PC-3 (cell line): ENCODE data around the gene NMNAT2. TPM values are rescaled to one million over a fixed set of nuclear protein-coding genes. Genes with fewer than 3 reads are reported as not detected.

ENCODE experiments used
- ATAC-seq: fragments of 200-7000 bp; cut with Tn5 transposase; 2 replicates; pipeline ENCODE4 v1.9.1; 2020; ENCODE audit warnings: mild to moderate bottlenecking, moderate library complexity
- BruUV-seq: library from RNA; stranded (reverse); fragments of 400-500 nt; replicated peaks from 2 replicates; lab custom pipeline; 2021; lab: Mats Ljungman, UMichigan
- CTCF ChIA-PET: fragments of 300-600 bp; sonication (Branson Sonifier 250); formaldehyde crosslinking; loops from one replicate; lab custom pipeline; 2022; ENCODE audit warnings: antibody characterized with exemption; lab: Charles Lee
- POLR2A ChIA-PET: fragments of 300-600 bp; sonication (Branson Sonifier 250); formaldehyde crosslinking; loops from one replicate; lab custom pipeline; 2022; ENCODE audit warnings: antibody characterized with exemption; ENCODE audit not compliant: unreplicated experiment; lab: Charles Lee
- DNase-seq: peaks from one replicate; pipeline ENCODE4 v3.0.0-alpha.2; 2015
- H2AFZ ChIP-seq: fragments of 300-600 bp; sonication (generic); 2 replicates; pipeline ENCODE4 v1.6.0; 2016; ENCODE audit warnings: antibody characterized with exemption, low read length
- H3F3A ChIP-seq: fragments of 300-600 bp; sonication (generic); one replicate; pipeline ENCODE4 v1.6.0; 2017; ENCODE audit warnings: antibody characterized with exemption, low read length, control low read depth, mild to moderate bottlenecking; ENCODE audit not compliant: unreplicated experiment
- H3K27ac ChIP-seq: fragments of 300-600 bp; sonication (generic); 2 replicates; pipeline ENCODE4 v1.5.1; 2016; ENCODE audit warnings: mild to moderate bottlenecking, low read length
- H3K27me3 ChIP-seq: fragments of 300-600 bp; sonication (generic); 2 replicates; pipeline ENCODE4 v1.6.1; 2016; ENCODE audit warnings: low read length, mixed read lengths
- H3K36me3 ChIP-seq: fragments of 300-600 bp; sonication (generic); 2 replicates; pipeline ENCODE4 v1.6.1; 2016; ENCODE audit warnings: low read depth, mixed run types, low read length, mixed read lengths
- H3K4me1 ChIP-seq: fragments of 300-600 bp; sonication (generic); 2 replicates; pipeline ENCODE4 v1.5.1; 2016; ENCODE audit warnings: low read length; ENCODE audit not compliant: insufficient read depth
- H3K4me2 ChIP-seq: fragments of 300-600 bp; sonication (generic); 2 replicates; pipeline ENCODE4 v1.6.0; 2016; ENCODE audit warnings: low read length
- H3K4me3 ChIP-seq: fragments of 300-600 bp; sonication (generic); 2 replicates; pipeline ENCODE4 v1.5.1; 2016; ENCODE audit warnings: mild to moderate bottlenecking, low read length, mixed read lengths
- H3K79me2 ChIP-seq: fragments of 300-600 bp; sonication (generic); 2 replicates; pipeline ENCODE4 v1.6.1; 2017; ENCODE audit warnings: low read length, mixed read lengths
- H3K9ac ChIP-seq: fragments of 300-600 bp; sonication (generic); 2 replicates; pipeline ENCODE4 v1.6.0; 2016; ENCODE audit warnings: mild to moderate bottlenecking, low read length
- H3K9me2 ChIP-seq: fragments of 300-600 bp; sonication (generic); replicated peaks from 2 replicates; pipeline ENCODE4 v1.6.1; 2016; ENCODE audit warnings: mixed run types, low read length, mixed read lengths
- H3K9me3 ChIP-seq: fragments of 300-600 bp; sonication (generic); 2 replicates; pipeline ENCODE4 v1.6.1; 2016; ENCODE audit warnings: low read length, mixed read lengths
- H4K20me1 ChIP-seq: fragments of 300-600 bp; sonication (generic); 2 replicates; pipeline ENCODE4 v1.6.1; 2016; ENCODE audit warnings: low read length, mixed read lengths
- EZH2 ChIP-seq: fragments of 300-600 bp; sonication (generic); IDR thresholded peaks from one replicate; pipeline ENCODE4 v1.6.1; 2017; ENCODE audit warnings: antibody characterized with exemption, mild to moderate bottlenecking, low read length; ENCODE audit not compliant: unreplicated experiment
- EZH2phosphoT487 ChIP-seq: fragments of 300-600 bp; sonication (generic); IDR thresholded peaks from 2 replicates; pipeline ENCODE4 v1.6.1; 2018; ENCODE audit warnings: mild to moderate bottlenecking, antibody characterized with exemption, low read length, borderline replicate concordance
- intact Hi-C: fragments of 100-400 bp; cut with micrococcal nuclease; formaldehyde crosslinking; loops from 2 replicates; pipeline ENCODE4 v1.9.0; 2023
- total RNA-seq: library from RNA; depleted of rRNA; stranded (reverse); fragments of >200 nt; gene quantifications from 2 replicates; pipeline ENCODE4 v1.2.3, GENCODE V29; 2014
- TF ChIP-seq, protein P1 (sequence below): fragments of 300-600 bp; sonication (generic); conservative IDR thresholded peaks from 2 replicates; pipeline ENCODE4 v1.5.1; 2017; ENCODE audit warnings: antibody characterized with exemption, low read depth, mild to moderate bottlenecking, low read length

Gene NMNAT2
- total RNA-seq, 1 experiment from 2014 or later, result 6.0 TPM

DNA sequence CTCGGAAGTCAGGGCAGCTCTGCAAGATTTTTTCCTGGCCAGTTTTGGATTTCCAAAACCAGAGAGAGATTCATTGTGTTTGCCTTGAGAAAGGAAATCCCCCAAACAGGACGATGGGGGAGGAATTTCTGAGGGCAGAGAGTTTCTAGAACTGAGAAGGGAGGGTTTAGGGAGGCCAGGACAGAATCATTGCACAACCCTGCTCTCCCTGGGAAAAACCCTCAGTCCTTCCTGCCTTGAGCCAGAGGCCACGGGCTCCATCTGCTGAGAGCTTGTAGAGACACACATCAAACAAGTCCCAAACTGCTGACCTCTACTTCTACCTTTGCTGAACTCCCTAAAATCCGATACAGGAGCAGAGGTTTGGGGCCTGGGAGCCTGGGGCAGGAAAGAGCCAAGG, 99.7 kb downstream of the NMNAT2 start:
- ATAC-seq, result peak; percentile 91
- Histone ChIP-seq H3K9me3 (no peaks in the 10 kb centered on the region), H3K9me2 (no peaks in the 10 kb centered on the region), H3K9ac (0 out of 2 replicates have a peak overlapping the region, but pooled peaks have one; percentile 22), H3K4me3 (no peak overlapping the region), H2AFZ (no peak overlapping the region), H3K4me1 (peaks cover 27% of the 10 kb centered on the region), H3K4me2 (no peak overlapping the region), H3F3A (no peaks in the 10 kb centered on the region), H3K36me3 (no peaks in the 10 kb centered on the region), H3K27me3 (no peaks in the 10 kb centered on the region), H4K20me1 (no peaks in the 10 kb centered on the region), H3K27ac (peak overlapping the region; percentile 32; the same call in 1 of the 2 replicates), H3K79me2 (no peaks in the 10 kb centered on the region)
- TF ChIP-seq EZH2, result no peak
- TF ChIP-seq, protein P1, sequence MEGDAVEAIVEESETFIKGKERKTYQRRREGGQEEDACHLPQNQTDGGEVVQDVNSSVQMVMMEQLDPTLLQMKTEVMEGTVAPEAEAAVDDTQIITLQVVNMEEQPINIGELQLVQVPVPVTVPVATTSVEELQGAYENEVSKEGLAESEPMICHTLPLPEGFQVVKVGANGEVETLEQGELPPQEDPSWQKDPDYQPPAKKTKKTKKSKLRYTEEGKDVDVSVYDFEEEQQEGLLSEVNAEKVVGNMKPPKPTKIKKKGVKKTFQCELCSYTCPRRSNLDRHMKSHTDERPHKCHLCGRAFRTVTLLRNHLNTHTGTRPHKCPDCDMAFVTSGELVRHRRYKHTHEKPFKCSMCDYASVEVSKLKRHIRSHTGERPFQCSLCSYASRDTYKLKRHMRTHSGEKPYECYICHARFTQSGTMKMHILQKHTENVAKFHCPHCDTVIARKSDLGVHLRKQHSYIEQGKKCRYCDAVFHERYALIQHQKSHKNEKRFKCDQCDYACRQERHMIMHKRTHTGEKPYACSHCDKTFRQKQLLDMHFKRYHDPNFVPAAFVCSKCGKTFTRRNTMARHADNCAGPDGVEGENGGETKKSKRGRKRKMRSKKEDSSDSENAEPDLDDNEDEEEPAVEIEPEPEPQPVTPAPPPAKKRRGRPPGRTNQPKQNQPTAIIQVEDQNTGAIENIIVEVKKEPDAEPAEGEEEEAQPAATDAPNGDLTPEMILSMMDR, result peak; percentile 52
- ChIA-PET POLR2A (interaction anchor here (0.6 kb wide), 1 partner anchor 12 kb away, joined by 3 read pairs; no protein-coding TSS in a partner anchor), CTCF (interaction anchor here (0.6 kb wide), 1 partner anchor 68 kb away, joined by 3 read pairs; no protein-coding TSS in a partner anchor)
- intact Hi-C loops, result loop anchor here (1.0 kb wide), 1 partner anchor 37 kb away; no protein-coding TSS in a partner anchor
- BruUV-seq, result no TSS peak
- peak; percentile 60 for DNase-seq

DNA sequence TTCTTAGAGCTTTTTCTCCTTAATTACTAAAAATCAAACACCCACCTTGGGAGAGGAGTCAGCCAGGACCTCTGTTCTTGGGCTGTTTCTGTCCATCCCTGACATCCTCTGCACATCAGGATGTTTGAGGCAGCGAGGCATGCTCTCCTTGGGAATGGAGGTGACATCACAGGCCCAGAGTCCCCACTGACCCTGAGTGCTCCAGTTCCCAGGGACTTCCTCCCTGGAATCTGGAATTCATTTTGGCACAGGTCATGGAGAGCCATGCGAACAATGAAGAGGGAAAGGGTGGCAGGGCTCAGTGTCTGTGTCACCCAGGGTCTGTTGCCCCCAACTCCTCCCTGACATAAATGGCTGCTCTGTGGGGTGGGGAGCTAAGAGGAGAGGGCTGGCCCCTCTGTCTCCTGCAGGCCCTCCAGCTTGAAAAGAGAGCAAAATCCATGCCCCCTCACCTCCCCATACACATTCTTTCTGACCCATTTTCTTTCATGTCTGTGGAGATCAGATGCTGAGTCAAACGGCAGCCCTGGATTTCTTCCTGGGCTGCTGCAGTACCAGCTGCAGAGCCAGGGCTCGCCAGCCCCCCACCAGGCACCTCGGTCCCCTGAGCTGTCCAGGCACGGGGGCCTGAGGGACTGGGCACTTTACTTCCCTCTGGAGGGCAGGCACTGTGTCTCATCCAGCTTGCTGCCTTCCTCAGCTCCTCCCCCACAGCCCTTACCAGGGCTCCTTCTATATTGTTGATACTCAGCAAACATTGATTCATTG, 102.0 kb downstream of the NMNAT2 start:
- H3K27me3 ChIP-seq, result no peaks in the 10 kb centered on the region
- no peaks in the 10 kb centered on the region for H3K9me3 ChIP-seq
- no peaks in the 10 kb centered on the region for H4K20me1 ChIP-seq
- intact Hi-C loops, result no loop called here
- CTCF ChIA-PET, result no interaction called here
- no peak overlapping the region for H3K4me3 ChIP-seq
- H2AFZ ChIP-seq, result no peak overlapping the region
- TF ChIP-seq, protein P1, result no peak
- TF ChIP-seq EZH2 (no peak), EZH2phosphoT487 (no peak)
- H3K36me3 ChIP-seq, result no peaks in the 10 kb centered on the region
- no peak overlapping the region for H3K9ac ChIP-seq
- peaks cover 17% of the 10 kb centered on the region for H3K4me1 ChIP-seq
- no peaks in the 10 kb centered on the region for H3F3A ChIP-seq
- POLR2A ChIA-PET, result no interaction called here
- no peak for ATAC-seq
- DNase-seq, result no peak
- no peaks in the 10 kb centered on the region for H3K9me2 ChIP-seq
- no peak overlapping the region for H3K27ac ChIP-seq
- no TSS peak for BruUV-seq
- H3K4me2 ChIP-seq, result no peak overlapping the region
- no peaks in the 10 kb centered on the region for H3K79me2 ChIP-seq

DNA sequence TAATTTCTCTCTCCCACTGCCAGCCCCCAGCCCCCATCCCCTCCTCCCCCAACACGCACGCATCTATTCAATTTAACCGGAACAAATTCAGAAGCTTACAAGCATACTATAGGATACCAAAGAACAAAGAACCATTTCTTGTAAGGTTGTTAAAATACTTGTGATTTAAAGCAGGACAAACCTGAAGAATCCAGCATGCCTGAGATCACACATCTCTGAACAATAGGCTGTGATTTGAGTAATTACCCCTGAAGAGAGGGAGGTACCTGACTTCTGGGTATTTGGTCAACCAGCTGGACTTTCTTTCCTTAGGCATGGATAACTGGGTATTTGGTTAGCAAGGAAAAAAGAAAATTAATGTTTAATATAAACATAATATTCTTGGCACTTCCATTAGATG, 105.1 kb downstream of the NMNAT2 start:
- no peak overlapping the region for H3K4me3 ChIP-seq
- no peaks in the 10 kb centered on the region for H4K20me1 ChIP-seq
- intact Hi-C loops, result no loop called here
- no peak for ATAC-seq
- no peak for DNase-seq
- no peak overlapping the region for H3K9ac ChIP-seq
- no peaks in the 10 kb centered on the region for H3F3A ChIP-seq
- no peak overlapping the region for H2AFZ ChIP-seq
- no TSS peak for BruUV-seq
- H3K27me3 ChIP-seq, result no peaks in the 10 kb centered on the region
- POLR2A ChIA-PET, result no interaction called here
- no peaks in the 10 kb centered on the region for H3K79me2 ChIP-seq
- no peaks in the 10 kb centered on the region for H3K36me3 ChIP-seq
- no peaks in the 10 kb centered on the region for H3K9me2 ChIP-seq
- TF ChIP-seq EZH2 (no peak), EZH2phosphoT487 (no peak)
- TF ChIP-seq, protein P1, result no peak
- H3K4me2 ChIP-seq, result no peak overlapping the region
- H3K4me1 ChIP-seq, result peaks cover 2% of the 10 kb centered on the region
- CTCF ChIA-PET, result no interaction called here
- H3K9me3 ChIP-seq, result no peaks in the 10 kb centered on the region
- H3K27ac ChIP-seq, result no peak overlapping the region
